T-helper 2 cell (primary cell): Measurements from ENCODE around the gene RNF126.
"Not testable (repeated sequence)": the region's sequence is repeated elsewhere in the genome, so short reads cannot be mapped to it uniquely, and the experiment has no call there.

Experiments
- DNase-seq, 5 experiments: peaks; one replicate each; pipeline versions ENCODE4 v3.0.0 to v3.0.0-alpha.2; 2012 to 2022

Gene RNF126

DNA sequence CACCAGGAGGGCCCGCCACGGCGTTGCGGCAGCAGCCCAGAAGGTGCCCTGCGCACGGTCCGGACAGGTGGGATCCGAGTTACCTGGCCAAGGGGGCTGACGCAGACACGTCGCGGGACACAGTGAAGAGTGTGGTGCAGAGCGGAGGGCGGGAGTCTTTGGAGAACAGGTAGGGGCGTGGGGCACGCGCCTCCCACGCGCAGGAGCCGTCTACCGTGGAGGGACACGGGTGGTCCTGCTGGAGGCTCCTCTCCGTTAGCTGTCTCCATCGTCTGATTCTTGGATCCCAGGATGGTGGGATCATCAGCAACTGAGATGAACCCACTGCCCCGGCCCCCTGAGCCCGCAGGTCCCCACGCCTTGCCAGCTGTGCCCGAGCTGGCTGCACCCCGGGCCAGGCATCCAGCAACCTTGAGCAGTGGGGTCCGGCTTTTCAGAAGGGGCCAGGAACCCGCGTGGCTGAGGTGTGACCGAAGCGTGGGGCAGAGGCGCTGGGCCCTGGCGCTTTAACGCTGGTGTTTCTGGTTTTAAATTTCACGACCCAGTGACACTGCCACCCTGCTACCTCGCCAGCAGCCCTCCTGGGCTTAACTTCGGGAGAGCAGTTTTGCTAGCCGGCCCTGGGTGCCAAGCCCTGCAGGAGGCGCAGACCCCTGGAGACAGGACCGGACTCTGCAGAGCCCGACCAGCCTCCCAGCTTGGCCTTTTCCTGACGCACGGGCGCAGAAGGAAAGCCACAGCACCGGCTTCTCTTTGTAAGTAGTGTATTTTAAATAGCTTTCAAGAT is 16.0 kb downstream of the RNF126 start:
- DNase-seq: no peak

DNA sequence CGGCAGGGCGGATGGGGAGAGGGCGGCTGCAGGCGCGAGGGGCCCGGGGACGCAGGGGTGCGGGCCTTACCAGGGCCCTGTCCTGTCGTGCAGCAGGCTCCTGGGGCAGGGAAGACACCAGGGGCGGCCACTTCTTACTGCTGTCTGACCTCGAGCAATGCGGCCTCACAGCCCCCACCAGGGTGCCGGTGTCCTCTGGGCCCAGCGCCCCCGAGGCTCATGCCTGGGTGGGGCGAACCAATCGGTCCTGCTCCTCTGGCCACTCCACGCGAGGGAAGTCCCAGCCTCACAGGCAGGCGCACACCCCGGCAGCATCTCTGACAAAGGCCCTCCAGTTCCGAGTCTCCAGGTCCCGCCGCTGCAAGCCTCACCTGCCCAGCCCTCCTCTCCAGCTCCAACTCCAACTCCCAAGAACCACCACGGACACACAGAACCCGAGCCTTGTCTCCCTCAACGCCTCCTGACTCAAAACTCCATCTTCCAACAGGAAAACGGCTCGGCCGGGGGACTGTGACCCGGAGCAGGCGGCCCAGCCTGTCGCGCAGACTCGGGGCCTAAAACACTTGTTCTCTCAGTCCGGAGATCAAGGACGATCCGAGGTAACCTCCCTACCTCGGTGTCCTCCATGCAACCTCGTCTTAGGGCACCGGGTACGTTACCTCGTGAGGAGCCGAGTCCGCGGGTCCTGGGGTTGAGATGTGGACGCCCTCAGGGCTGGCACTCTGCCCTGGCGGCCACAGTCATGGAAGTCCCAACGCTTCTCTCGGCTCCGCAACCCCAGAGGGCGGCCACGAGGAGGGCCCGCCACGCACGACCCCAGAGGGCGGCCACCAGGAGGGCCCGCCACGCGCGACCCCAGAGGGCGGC is 16.9 kb downstream of the RNF126 start:
- no peak for DNase-seq

DNA sequence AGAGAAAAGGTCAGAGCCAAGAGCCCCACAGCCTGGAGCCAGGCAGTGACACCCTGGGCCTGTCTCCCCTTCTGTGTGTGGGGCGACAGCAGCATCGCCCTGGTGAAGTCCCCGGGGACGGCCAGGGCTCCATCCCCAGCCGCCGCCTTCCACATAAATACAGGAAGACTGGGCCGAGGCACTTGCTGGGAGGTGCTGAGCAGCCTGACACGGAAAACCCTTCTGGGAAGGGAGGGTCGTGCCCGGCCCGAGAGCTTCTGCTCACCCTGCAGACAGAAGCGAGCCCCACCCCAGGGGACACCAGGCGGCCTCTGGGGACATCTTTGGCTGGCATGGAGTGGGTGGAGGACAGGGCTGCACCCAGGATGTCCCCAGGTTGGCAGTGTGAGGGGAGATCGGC is 18.2 kb downstream of the RNF126 start:
- no peak for DNase-seq

DNA sequence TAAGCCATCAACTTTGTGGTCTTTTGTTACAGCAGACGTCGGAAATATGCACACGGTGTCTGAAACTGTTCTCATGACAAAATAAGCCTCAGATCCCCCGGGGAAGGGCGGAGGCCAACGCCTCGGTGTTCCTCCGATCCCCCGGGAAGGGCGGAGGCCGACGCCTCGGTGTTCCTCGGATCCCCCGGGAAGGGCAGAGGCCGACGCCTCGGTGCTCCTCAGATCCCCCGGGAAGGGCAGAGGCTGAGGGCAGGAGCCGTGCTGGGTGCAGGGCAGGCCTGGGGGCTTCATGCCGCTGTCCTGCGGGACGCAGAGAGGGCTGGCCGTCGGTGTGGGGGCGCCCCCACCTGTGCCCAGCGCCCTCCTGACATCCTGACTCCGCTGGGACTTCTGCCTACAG is 18.7 kb downstream of the RNF126 start:
- no peak for DNase-seq

DNA sequence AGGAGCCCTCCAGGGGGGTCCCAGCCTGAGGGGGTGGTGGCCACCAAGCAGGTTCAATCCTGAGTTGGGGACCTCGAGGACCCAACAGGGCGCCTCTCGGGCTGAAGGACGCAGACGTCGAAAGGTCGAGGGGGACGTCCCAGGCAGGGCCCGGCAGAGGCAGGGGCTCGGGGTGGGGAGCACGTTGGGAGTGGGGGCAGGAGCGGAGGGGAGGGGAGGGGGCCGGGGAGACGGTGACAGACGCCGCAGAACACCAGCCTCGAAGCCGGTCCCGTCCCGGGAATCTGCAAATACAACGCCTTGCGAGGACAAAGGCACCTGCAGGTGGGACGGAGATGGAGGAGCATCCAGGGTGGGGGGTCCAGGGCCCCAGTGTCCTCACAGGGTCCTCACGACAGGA is 19.3 kb downstream of the RNF126 start:
- no peak for DNase-seq

DNA sequence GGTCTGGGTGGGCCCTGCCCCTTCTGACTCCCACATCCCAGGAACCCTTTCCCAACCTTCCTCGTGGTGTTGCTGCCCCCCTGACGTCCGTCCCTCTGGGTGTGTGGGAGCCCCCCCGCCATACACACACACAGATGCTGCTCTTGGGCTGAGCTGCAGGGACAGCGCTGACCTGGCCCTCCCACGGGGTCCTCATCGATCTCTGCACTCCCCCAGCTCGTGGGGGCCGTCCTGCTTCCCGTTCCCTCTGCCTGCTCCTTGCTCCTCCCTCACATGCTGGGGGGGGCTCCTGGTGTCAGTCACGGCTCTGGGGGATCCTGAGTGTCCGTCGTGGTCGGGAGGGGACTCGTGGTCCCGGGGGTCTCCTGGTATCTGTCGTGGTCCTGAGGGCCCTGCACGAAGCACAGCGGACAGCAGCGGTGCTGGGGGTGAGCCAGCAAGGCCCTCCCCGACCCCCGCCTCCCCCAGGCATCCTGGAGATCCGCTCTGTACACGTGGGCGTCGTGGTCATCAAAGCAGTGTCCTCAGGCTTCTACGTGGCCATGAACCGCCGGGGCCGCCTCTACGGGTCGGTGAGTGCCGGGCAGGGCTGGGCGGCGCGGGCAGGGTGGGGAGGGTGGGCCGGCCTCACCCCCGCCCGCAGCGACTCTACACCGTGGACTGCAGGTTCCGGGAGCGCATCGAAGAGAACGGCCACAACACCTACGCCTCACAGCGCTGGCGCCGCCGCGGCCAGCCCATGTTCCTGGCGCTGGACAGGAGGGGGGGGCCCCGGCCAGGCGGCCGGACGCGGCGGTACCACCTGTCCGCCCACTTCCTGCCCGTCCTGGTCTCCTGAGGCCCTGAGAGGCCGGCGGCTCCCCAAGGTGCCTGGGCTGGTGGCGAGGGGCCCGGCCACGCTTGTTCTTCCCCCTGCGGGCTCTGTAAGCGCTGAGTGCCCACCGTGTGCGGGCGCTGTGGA is 20.0 kb downstream of the RNF126 start:
- DNase-seq: no peak

DNA sequence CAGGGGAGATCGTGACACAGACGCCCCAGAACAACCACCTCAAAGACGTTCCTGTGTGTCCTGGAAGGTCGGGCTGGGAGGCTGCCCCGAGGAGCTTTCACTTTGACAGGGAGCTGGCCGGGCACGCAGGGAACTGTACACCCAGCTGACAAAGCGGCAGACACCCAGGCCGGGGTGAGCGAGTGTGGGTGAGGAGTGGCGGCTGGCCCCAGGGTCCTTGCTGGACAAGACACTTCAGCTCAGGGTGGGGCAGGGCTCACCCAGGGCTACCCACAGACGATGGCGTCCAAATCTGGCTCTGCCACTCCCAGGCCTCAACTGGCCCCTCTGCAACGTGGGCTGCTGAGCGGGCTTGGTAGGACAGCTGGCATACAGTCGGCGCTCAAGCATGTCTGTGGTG is 21.3 kb downstream of the RNF126 start:
- no peak for DNase-seq

DNA sequence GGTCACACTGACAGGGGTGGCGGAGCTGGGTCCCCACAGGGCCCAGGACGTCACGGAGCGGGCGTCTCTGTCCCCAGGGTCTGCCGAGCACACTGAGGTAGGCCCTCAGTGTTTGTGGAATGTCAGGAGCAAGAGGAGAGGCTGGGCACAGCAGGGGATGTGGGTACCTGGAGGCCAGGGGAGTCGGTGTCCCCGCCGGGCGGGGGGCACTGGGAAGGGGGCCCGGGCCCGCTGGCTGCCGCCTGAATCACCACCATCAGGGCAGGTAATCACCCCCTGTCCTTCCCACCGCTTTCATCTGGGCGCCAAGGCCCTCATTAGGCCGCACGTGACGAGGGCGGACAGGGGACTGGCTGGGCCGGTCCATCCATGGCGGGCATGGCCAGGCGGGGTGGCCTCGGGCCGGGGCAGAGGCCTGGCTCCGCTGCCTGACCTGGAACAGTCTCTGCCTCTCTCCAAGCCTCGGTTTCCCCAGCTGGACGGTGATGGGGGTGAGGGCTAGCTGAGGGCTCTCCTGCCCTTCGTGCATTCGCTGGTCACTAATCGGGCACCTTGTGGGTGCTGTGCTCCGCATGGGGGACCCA is 22.3 kb downstream of the RNF126 start:
- no peak for DNase-seq

DNA sequence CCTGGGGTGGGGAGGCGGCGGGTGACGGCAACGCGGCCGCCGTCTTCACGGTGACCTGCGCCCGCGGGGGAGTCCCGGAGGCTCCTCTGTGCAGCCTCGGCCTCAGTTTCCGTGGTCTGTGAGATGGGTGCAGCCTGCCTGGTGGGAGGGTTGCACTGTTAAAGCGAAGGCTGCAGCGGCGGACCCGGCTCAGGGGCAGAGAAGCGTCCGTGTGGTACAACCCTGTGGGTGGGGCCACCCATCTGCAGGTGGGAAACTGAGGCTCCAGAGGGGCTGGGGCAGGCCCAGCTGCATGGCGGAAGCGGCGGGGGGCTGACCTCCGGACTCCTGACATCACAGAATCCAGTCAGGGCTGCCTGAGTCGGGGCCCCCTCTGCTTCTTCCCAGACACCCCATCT is 22.9 kb downstream of the RNF126 start:
- DNase-seq: no peak

DNA sequence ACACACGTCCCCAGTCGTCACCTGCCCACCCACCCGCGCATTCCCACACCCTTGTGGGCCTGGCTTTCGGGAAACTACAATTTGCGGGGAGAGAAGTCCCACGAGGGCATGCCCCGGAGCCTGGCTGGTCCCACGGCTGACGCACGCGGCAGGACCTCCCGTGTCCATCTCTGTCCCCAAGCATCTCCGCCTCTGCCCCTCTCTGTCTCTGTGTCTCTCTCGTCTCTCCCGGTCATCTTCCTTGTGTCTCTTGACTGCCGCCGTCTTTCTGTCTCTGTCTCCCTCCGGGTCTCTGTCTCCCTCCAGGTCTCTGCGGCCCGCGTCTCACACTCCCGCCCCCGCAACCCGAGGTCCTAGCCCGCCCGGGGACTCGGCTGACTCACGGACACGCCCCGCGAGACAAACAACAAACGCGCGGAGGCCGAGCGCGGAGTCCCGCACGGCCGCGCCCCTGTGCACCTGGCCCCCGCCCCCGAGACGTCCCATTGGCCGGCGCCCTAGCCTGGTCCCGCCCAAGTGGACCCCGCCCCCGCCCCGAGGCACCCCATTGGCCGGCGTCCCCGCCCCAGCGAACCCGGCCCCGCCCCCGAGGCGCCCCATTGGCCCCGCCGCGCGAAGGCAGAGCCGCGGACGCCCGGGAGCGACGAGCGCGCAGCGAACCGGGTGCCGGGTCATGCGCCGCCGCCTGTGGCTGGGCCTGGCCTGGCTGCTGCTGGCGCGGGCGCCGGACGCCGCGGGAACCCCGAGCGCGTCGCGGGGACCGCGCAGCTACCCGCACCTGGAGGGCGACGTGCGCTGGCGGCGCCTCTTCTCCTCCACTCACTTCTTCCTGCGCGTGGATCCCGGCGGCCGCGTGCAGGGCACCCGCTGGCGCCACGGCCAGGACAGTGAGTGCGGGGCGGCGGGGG is 23.5 kb downstream of the RNF126 start, which contains the start of gene FGF22:
TSS of gene FGF22 (plus strand) at position 627 of the 908 bp plus-strand sequence. CDS start at position 674, 47 bp downstream.
- peak; percentile 91 to 99 (median 95) for DNase-seq

DNA sequence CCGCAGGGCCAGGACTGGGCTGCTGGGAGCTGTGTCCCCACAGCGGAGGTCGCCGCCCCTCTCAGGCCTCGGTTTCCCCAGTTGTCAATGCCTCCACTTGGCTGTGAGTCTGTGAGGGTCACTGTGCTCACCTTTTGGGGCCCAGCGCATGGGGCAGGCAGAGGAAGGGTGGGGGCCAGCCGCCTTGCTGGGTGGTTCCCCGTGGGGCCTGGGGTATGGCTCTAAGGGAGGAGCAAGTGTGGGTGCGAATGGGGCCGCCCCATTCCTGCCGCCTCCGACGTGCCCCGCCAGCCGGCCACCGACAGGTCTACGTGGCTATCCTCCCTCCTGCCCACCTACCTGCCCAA is 24.1 kb downstream of the RNF126 start:
- no peak for DNase-seq

DNA sequence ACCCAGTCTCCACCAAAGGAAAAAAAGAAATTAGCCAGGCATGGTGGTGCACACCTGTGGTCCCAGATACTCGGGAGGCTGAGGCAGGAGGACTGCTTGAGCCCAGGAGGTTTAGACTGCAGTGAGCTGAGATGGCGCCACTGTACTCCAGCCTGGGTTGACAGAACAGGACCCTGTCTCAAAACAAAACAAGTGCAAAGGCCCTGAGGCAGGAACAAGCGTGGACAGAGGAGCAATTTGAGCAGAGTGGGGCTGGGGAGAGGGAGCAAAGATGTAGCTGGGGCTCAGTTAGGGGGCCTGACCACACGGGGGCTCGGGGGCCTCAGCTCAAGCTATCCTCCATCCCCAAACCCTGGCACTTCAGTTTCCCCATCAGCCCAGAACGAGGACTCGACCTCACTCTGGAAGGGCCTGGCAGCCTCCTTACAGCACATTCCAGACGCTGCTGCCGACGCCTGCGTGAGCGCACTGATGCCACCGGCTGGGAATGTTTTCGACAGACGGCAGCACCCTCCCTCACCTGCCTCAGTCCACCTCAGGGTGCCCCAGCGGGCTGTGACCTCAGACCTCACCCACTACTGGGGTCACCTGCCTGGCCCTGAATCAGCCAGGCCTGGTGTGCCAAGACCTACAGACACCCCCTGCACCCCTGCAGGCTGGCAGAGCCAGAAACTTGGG is 27.9 kb downstream of the RNF126 start:
- DNase-seq: no peak

DNA sequence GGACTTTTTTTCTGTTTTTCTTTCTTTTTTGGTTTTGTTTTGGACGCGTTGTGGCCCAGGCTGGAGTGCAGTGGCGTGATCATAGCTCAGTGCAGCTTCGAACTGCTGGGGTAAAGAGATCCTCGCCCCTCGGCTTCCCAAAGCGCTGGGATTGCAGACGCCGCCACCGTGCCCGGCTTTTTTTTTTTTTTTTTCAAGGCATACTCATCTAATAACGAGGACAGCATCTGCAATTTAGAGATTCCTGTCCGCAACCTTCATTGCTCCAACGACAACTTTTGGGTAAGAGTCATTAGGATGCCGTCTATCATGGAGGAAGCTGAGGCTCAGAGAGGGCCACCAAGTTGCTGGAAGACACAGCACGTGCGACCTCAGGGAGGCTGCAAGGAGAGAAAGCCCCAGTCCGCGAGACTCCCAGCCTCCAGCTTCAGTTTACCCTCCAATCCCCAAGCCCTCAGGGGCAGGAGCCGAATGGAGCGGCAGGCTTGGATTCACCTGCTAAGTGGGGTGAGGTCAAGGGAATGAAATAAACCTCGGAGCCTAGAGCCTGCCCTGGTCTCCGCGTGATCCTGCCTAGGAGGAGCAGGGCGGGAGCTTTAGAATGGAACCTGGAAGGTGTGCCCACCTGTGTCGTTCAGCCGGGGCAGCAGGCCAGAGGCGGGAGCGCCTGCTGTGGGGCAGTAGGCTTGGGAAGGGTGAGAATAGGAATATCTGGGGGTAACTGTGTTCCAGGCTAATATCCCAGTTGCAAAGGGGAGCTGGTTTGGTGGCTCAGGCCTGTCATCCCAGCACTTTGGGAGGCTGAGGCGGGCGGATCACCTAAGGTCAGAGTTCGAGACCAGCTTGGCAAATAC is 29.0 kb downstream of the RNF126 start:
- peak in 1 of 5 experiments; percentile 31 for DNase-seq

DNA sequence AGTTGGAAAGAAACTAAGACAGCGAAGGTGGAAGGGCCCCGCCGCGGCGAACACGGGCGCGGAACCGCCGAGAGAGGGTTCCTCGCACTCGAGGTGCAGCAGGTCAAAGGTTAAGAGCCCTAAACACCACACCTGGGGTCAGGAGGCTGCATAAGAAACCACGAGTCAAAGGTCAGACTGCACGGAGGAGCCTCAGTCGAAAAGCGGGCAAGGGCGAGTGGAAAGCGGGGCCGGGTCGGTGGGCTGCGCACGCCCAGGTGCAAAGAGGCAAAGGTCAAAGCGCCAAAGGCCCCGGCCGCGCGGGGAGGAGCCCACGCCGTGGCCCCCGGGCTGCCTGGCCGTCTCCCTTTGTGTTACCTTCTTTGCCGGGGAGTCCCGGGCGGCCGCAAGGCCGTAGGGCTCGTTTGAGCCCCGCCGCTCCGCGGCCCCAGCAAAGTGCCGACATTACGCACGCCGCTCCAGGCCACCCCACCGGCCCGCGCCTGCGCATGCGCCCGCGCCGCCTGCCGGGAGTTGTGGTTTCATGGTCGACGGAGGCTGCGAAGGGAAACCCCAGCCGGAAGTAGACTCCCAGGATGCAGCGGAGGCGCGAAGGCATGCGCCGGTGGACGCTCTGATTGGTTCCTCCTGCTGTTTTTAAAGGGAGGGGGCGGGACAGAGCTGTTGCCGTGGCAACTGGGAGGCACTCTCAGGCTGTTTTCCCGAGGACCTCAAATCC is 29.8 kb downstream of the RNF126 start, which contains the start of gene POLRMT:
TSS of gene POLRMT (minus strand) at position 470 of the 718 bp plus-strand sequence. CDS start at position 445, 25 bp downstream.
- DNase-seq: peak; percentile 89 to 99 (median 94)

DNA sequence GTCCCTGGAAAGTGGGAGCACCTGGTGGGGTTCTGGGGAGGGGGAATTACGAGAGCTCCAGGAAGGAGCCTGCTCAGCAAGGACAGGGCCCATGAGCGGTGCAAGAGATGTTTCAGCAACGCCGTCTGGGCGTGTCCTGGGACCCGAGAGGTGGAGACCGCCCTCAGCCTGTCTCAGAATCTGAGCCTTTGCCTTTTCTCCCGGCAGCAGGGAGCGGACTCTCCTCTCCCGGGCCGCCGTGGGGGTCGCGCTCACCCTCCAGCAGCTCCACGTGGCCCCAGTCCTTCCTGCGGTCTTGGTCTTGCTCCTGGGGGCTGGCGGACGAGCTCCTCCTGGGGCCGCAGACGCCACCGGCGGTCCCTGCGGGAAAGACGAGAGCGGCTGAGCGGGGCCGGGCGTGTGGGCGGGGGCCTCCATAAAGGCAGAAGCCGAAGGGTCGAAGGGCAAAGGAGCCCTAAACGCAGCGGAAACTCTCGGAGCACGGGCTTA is 30.4 kb downstream of the RNF126 start:
- DNase-seq: peak in 2 of 5 experiments; percentile 32 to 62

DNA sequence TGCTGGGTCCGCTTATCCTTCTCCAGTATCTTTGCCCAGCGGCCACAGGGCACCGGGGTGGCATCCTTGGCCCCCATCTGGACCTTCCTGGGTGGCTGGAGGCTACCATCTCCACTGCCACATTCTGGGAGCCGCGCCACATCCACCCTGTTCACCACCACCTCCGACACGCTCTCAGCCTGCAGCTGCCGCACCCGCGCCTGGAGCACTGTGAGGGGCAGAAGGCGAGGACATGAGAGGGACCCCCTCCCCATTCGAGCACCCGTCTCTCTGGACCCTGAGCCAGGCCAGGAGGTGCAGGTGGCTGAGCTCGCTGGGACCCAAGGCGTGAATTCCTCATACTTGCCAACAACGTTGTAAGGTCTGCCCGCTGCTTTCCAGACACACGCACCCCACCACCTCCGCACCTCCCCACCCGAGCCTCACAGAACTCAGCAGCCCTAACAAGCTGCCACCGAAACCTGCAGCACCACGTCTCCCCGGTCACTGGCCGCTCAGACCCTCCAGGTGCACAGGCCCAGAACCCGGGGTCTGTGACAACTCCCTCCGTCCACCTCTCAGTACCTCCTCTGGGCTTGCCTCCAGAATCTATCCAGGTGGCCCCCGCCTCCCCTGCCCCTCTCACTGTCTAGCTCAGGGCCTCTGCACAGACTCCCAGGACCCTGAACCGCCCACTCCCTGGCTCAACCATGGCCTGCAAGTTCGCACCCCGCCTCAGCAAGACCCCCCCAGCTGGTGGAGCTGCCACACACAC is 32.9 kb downstream of the RNF126 start:
- no peak for DNase-seq

DNA sequence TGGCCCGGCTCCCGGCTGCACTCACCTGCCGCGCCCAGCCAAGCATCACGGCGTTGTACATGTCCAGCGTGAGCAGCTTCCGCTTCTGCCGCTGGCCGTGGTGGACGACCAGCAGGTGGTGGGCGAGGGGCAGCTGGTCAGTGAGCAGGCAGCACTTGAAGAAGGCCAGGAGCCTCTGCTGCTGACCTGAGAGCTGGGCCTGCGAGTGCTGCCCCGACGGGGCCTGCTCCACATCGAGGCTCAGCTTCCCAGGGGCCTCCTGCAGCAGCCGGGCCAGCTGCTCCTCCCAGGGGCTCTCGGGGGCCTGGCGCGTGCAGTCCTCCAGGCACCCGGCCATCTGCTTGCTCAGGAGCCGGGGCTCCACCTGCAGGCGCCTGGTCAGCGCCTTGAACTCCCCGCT is 33.5 kb downstream of the RNF126 start:
- DNase-seq: not testable (repeated sequence)

DNA sequence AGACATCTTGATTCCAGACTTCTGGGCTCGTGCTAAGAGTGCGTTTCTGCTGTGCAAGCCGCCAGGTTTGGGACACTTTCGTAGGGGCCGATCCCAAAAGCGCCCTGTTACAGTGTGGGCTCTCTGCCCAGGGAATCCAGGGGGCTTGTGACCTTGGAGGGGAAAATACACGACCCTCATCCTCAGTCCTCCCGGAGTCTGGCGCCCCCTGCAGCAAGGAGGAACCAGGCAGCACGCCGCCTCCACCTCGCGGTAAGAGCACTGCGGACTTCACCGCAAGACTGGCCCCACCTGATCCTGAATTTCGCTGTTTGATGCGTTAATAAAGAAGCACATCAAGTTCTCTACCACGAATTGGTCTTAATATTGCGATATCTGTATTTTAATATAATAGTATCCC is 34.8 kb downstream of the RNF126 start:
- peak in 1 of 5 experiments; percentile 26 for DNase-seq
